ENCODE measurements around the gene RIF1.
"Not testable (repeated sequence)": the region's sequence is repeated elsewhere in the genome, so short reads cannot be mapped to it uniquely, and the experiment has no call there.

Gene RIF1

DNA sequence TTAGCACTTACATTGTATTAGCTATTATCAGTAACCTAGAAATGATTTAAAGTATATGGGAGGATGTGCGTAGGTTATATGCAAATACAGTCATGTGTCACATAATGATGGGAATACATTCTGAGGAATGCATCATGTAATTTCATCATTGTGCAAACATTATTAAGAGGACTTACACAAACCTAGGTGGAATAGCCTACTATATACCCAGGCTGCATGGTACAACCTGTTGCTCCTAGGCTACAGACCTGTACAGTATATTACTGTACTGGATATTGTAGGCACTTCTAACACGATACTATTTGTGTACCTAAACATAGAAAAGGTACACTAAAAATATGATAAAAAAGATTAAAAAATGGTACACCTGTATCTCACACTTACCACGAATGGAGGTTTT is 7.9 kb downstream of the RIF1 start:
- DNase-seq: no peak

DNA sequence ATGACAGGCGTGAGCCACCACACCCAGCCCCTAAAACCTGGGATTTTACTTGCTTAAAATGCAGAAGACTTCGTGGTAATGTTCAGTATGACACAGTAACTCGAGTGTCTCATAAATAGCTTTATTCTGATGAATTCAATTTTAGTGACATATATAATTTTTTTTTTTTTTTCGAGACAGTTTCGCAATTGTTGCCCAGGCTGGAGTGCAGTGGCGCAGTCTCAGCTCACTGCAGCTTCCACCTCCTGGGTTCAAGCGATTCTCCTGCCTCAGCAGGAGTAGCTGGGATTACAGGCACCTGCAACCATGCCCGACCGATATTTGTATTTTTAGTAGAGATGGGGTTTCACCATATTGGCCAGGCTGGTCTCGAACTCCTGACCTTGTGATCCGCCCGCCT is 12.0 kb downstream of the RIF1 start:
- DNase-seq: not testable (repeated sequence)

GRCh38 chr2:151422917-151423439 is 13.3 kb downstream of the RIF1 start:
- DNase-seq: peak in 1 of 2 experiments; percentile 28

DNA sequence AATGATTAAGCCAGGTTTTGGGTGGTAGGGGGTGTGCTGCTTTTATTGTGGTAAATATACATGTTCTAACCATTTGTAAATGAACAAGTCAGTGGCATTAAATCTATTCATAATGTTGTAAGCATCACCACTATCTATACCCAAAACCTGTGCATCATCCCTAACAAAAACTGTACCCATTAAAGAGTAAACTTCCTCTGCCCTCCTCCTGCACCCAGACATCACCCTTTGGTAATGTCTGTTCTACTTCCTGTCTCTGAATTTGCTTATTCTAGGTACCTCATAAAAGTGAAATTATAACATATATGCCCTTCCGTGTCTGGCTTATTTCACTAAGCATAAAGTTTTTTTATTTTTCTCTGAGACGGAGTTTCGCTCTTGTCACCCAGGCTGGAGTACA is 14.1 kb downstream of the RIF1 start:
- no peak for DNase-seq

- no peak for DNase-seq
These were observed 27.9 kb downstream of the RIF1 start for GRCh38 chr2:151437630-151438029.

DNA sequence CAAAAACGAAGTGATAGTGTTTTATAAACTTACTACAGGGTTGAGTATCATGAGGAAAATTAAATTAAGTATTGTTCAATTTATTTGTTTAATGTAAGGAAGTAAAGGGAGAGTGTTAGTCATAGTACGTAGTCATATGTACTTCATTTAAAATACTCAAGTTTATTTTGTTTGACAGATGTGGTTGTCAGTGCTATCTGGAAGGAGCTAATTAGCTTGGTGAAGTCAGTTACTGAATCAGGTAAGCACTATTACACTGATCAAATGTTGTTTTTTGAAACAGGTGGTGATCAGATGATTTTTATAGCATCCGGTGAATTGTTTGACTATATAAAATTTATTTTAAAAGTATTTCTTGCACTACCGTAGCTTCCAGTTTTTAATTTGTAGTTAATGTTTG is 28.8 kb downstream of the RIF1 start:
- DNase-seq: no peak

DNA sequence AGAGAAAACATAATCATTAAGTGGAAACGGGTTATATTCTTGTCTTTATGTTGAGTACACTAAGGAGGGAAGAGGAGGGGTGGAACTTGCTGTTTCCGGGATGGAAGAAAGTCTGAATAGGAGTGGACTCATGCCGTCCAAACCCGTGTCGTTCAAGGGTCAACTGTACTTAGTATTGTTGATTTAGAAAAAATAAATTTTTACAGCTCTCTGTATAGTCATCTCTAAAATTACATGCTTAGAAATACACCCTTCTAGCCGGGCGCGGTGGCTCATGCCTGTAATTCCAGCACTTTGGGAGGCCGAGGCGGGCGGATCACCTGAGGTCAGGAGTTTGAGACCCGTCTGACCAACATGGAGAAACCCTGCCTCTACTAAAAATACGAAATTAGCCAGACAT is 29.4 kb downstream of the RIF1 start:
- DNase-seq: no peak

DNA sequence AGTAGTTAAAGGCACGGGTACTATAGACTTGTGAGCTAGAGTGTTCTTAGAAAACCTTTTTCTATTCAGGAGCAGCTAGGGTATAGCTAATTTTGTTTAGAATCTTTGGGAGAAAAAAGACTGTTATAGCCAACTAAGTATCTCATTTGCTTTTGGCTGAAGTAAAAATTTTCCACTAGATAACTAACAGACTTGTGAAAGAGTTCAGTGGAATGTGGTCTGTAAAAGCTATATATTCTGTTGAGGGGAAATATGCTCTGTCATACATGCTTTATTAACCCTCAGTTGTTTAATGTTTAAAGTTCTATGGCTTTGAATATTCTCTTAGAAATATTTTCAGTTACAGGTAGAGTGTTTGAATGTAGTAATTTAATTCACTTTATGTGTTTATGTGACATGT is 49.7 kb downstream of the RIF1 start:
- DNase-seq: no peak

- no peak for DNase-seq
These were observed 56.1 kb downstream of the RIF1 start for GRCh38 chr2:151465771-151466170.

- DNase-seq: no peak
These were observed 60.9 kb downstream of the RIF1 start for GRCh38 chr2:151470556-151470955.

- no peak for DNase-seq
These were observed 63.3 kb downstream of the RIF1 start for GRCh38 chr2:151472966-151473365.

GRCh38 chr2:151475071-151475470 is 65.4 kb downstream of the RIF1 start:
- no peak for DNase-seq

GRCh38 chr2:151476287-151476686 is 66.6 kb downstream of the RIF1 start:
- no peak for DNase-seq

- DNase-seq: no peak
These were observed 68.3 kb downstream of the RIF1 start for GRCh38 chr2:151478011-151478410.

GRCh38 chr2:151481744-151482143 is 72.0 kb downstream of the RIF1 start:
- no peak for DNase-seq

DNA sequence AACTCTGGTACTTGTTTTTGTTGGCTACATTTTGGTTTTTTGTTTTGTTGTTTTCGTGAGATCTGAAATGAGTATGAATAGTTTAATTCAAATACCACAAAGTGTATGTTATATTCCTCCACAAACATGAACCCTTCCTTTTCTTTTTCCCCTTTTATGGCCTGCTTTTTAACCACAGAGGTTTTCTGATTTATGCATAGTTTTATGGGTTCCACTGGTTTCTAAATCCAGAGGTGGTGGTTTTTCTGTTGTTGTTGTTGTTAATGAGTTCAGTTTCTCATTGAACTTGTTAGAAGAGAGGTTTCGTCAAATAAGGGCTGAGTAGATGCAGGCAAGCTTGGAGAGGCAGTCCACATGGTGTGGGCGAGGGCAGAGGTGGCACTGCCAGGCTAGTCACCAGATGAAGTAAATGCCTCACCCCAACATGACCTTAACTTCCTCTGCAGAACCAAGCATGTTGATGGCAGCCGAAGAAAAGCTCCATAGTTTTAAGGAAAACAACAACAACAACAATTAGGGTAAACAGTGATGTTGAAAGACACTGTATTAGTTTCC is 72.5 kb downstream of the RIF1 start:
- DNase-seq: no peak

DNA sequence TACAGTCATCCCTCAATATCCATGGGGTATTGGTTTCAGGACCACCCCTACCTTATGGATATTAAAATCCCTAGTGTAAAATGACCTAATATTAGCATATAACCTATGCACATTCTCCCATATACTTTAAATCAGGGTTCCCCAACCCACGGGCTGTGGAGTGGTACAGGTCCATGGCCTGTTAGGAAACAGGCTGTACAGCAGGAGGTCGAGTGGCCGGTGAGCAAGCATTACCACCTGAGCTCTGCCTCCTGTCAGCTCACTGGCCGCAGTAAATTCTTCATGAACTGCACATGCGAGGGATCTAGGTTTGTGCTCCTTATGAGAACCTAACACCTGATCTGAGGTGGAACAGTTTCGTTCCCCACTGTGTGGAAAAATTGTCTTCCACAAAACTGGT is 73.8 kb downstream of the RIF1 start:
- DNase-seq: no peak

- no peak for DNase-seq
These were observed 74.4 kb downstream of the RIF1 start for GRCh38 chr2:151484100-151484499.

- no peak for DNase-seq
These were observed 76.4 kb downstream of the RIF1 start for GRCh38 chr2:151486053-151486452.

DNA sequence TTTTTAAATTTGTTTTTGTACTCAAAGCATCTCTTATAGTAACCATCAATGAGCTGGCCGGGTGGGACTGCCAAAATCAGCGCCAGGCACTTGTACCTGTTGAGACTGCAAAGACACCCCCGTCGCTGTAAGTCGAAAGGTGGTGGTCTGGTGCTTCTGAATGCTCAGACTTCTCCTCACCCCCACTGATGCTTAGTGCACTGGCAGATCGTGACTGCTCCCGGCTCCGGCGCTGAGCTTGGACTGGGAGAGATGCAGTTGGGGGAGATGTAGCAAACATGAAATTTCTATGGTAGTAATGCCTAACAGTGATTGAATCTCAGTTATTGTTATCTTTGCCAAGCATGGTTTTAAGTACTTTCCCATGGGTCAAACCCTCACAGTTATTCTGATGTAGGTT is 80.6 kb downstream of the RIF1 start:
- DNase-seq: no peak

DNA sequence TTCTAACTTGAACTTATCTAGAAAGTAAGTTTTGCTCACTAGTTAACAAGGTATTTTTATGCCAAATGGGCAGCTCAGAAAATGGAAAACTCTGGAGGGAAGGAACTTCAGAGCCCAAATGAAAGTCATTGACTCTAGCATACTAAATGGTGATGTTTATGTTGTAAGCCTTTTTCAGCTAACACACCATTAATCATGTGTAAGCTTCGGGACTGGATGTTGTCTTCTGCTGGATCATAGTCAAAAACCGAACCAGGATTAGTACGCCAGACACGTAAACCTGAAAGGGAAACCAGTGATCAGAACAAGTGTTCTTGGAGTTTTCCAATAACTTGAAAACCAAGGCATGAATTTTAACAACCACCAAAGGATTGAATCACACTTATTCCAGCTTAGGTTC is 81.8 kb downstream of the RIF1 start:
- no peak for DNase-seq

DNA sequence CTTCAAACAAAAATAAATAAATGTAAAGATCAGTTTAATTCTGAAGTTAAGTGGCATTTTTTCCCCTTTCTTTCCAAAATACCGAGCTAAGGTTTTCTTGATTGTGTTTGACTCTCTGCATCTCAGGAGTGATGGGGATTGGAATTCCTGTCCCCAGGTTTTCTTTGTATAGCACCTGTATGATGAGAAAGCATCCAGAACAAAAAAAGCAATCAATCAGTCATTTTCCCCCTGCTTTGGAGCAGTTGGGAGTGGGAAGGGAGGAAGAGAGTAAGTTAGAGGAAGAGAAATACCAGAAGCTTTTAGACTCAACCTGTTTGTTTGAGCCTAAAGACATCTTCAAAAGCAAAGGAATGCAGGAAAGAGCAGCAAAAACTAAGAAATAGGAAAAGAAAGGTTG is 88.5 kb downstream of the RIF1 start:
- no peak for DNase-seq

- no peak for DNase-seq
These were observed 96.5 kb downstream of the RIF1 start for GRCh38 chr2:151506170-151506569.

- DNase-seq: no peak
These were observed 98.8 kb downstream of the RIF1 start for GRCh38 chr2:151508519-151508918.

- no peak for DNase-seq
These were observed 109.1 kb downstream of the RIF1 start for GRCh38 chr2:151518802-151519201.

DNA sequence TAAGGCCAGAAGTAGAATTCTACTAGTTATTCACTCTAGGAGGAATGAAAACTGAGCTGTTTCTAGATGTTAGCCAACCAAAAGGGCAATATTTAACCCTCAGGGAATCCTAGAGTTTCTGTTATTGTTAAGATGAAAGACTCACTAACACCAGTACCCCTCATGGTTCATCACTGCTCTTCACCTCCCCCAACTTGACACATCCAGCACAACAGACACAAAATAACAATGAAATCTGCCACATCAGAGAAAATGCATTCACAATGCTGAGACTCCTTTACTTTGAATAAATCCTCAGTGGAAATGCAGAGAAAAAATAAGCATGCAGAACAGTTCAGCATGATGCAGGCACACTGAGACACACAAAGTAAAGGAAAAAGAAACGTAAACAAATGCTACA is 111.3 kb downstream of the RIF1 start:
- DNase-seq: no peak
